ENCODE measurements around the gene HMGB1. TPM values are rescaled to one million over a fixed set of nuclear protein-coding genes. Genes with fewer than 3 reads are reported as not detected.

Gene HMGB1
- total and polyA plus RNA-seq, 2 of the 13 experiments (the other 11 are each of a cell fraction or from before 2014, with no cell fraction given): 115 to 584 TPM

DNA sequence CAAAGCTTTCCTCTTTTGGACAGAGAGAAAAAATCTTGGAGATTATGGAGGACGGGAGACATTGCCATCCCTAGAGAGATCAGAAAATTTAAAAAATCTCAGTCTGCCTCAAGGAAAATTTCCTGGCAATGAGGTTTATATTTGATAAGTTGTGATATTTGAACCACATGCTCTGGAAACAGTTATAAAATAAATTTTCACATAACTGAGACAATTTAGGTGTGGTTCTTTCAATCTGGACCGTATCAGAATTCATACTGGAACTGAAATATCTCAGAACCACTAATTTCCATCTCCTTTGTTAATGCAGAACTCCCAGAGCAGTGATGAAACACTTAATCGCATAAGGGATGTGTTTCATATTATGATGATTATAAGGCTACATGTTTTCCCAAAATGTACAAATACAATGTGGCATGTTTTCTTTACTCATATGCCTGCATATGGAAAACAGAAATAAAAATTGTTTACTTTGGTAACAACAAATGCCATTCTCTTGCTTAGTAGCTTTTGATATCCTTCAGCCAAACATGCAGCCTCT lies 29.8 kb downstream of the HMGB1 start (continued):
- TF ChIP-seq, protein P1, sequence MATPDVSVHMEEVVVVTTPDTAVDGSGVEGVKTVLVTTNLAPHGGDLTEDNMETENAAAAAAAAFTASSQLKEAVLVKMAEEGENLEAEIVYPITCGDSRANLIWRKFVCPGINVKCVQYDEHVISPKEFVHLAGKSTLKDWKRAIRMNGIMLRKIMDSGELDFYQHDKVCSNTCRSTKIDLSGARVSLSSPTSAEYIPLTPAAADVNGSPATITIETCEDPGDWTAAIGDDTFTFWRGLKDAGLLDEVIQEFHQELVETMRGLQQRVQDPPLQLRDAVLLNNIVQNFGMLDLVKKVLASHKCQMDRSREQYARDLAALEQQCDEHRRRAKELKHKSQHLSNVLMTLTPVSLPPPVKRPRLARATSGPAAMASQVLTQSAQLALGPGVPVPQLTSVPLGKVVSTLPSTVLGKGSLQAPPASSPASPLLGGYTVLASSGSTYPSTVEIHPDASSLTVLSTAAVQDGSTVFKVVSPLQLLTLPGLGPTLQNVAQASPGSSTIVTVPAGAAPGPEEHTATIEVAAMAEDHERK (CRISPR knock-in tag; IDR thresholded peaks at IDR 0.05; ENCODE audit: low read depth): no peak
- no peak for TF ChIP-seq JDP2 (CRISPR knock-in tag; IDR thresholded peaks at IDR 0.05; ENCODE audit: borderline replicate concordance)

DNA sequence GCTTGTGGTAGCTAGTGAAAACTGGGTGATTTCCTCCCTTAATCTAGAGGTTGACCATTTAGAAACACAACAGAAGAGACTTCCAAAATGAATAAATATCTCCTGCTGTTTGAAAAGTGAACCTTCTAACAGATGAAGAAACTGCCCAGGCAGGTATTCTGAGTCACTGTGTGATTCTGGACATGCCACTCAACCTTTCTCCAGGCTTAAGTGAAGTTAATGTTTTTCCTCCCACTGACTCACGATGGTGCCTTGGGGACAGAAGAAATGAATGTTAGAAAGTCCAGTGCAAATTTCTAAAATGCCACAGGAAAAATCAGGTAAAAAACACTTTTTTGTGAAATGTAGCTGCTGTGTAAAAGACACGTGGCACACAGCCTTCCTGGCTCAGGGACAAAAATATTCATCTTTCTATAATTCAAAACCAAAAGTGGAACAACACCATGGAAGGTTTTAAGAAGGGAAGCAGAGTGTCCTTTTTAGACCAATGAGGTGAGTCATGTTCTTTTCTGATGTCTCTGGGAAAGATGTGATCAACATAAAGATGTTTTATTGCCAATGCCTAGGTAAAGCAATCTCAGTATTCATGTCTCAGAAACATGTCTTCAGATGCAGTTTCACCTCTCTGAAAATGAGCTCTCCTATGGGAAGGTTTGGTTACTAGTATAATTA lies 34.3 kb downstream of the HMGB1 start:
- intact Hi-C loops (cut with micrococcal nuclease; ENCODE audit: unreplicated experiment): no loop called here
- H3K27me3 ChIP-seq (ENCODE audit: control insufficient read depth in 1 of 2, insufficient read depth in 2 of 2, low read length in 2 of 2): peaks cover 2 to 3% of the 10 kb centered on the region in 2 experiments; a peak in 2 of 5 replicates
- no TSS peak for BruUV-seq (replicated peaks)
- H4K20me1 ChIP-seq (ENCODE audit: insufficient read depth, low read length): no peaks in the 10 kb centered on the region
- FAIRE-seq (no peak), ATAC-seq (no peak), DNase-seq (ENCODE audit: low spot score) (no peak)
- H3K79me2 ChIP-seq (ENCODE audit: insufficient read depth, low read length): no peaks in the 10 kb centered on the region
- 5% methylated on average over 2 of the region's 2 CpGs for WGBS (ENCODE audit: low lambda C conversion rate)
- H3K36me3 ChIP-seq (replicated peaks in 1 of 2; ENCODE audit: control insufficient read depth in 1 of 2, insufficient read depth in 2 of 2, low read length in 2 of 2): no peaks in the 10 kb centered on the region
- H3K27ac ChIP-seq (ENCODE audit: extremely low read length, insufficient read depth, low read length): no peak overlapping the region
- CTCF ChIA-PET (ENCODE audit: low intra/inter-chr PET ratio, low total read pairs): no interaction called here
- POLR2A ChIA-PET: no interaction called here
- H3K4me3 ChIP-seq (replicated peaks in 1 of 3; ENCODE audit: insufficient read depth in 1 of 3, low read depth in 2 of 3, low read length in 3 of 3): no peak overlapping the region
- no peak overlapping the region for H2AFZ ChIP-seq (ENCODE audit: low read length)
- no peaks in the 10 kb centered on the region for H3K4me1 ChIP-seq (ENCODE audit: insufficient read depth, low read length)
- H3K9me3 ChIP-seq (ENCODE audit: low read length): no peaks in the 10 kb centered on the region
- TF ChIP-seq PAX8 (CRISPR knock-in tag; IDR thresholded peaks at IDR 0.05; ENCODE audit: borderline replicate concordance): no peak
- TF ChIP-seq JUNB (CRISPR knock-in tag; IDR thresholded peaks at IDR 0.05; ENCODE audit: borderline replicate concordance): no peak
- TF ChIP-seq, protein P2, sequence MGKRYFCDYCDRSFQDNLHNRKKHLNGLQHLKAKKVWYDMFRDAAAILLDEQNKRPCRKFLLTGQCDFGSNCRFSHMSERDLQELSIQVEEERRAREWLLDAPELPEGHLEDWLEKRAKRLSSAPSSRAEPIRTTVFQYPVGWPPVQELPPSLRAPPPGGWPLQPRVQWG (CRISPR knock-in tag; IDR thresholded peaks at IDR 0.05; ENCODE audit: borderline replicate concordance, low read depth): no peak
- TF ChIP-seq NFATC3 (CRISPR knock-in tag; IDR thresholded peaks at IDR 0.05): no peak
- no peak for TF ChIP-seq TCF12 (IDR thresholded peaks at IDR 0.05)
- TF ChIP-seq TCF12 (CRISPR knock-in tag; IDR thresholded peaks at IDR 0.05): no peak
- no peak for TF ChIP-seq PHF21A (CRISPR knock-in tag; IDR thresholded peaks at IDR 0.05)
- no peak for TF ChIP-seq MTA3 (CRISPR knock-in tag; IDR thresholded peaks at IDR 0.05)
- no peak for TF ChIP-seq REPIN1 (CRISPR knock-in tag; IDR thresholded peaks at IDR 0.05; ENCODE audit: borderline replicate concordance, low read depth)
- no peak for TF ChIP-seq ZNF253 (CRISPR knock-in tag; IDR thresholded peaks at IDR 0.05; ENCODE audit: borderline replicate concordance)
- no peak for TF ChIP-seq ZFP1 (CRISPR knock-in tag; IDR thresholded peaks at IDR 0.05)
- TF ChIP-seq, protein P3, sequence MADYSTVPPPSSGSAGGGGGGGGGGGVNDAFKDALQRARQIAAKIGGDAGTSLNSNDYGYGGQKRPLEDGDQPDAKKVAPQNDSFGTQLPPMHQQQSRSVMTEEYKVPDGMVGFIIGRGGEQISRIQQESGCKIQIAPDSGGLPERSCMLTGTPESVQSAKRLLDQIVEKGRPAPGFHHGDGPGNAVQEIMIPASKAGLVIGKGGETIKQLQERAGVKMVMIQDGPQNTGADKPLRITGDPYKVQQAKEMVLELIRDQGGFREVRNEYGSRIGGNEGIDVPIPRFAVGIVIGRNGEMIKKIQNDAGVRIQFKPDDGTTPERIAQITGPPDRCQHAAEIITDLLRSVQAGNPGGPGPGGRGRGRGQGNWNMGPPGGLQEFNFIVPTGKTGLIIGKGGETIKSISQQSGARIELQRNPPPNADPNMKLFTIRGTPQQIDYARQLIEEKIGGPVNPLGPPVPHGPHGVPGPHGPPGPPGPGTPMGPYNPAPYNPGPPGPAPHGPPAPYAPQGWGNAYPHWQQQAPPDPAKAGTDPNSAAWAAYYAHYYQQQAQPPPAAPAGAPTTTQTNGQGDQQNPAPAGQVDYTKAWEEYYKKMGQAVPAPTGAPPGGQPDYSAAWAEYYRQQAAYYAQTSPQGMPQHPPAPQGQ (CRISPR knock-in tag; IDR thresholded peaks at IDR 0.05; ENCODE audit: borderline replicate concordance): no peak
- TF ChIP-seq NFIC (IDR thresholded peaks at IDR 0.05; ENCODE audit: low read length): no peak
- TF ChIP-seq ZNF557 (CRISPR knock-in tag; IDR thresholded peaks at IDR 0.05): no peak
- TF ChIP-seq FOXP1 (IDR thresholded peaks at IDR 0.05): no peak
- no peak for TF ChIP-seq FOXP1 (CRISPR knock-in tag; IDR thresholded peaks at IDR 0.05)
- TF ChIP-seq CEBPB (IDR thresholded peaks at IDR 0.05; ENCODE audit: borderline replicate concordance, low read depth, low read length): no peak
- H3K4me2 ChIP-seq (ENCODE audit: low read depth, low read length): no peak overlapping the region
- in situ Hi-C loops (cut with HindIII; ENCODE audit: extremely low pct_ligation_motif_present, low pct_unique_long_range_greater_than_20kb): no loop called here
- H3K9ac ChIP-seq (ENCODE audit: insufficient read depth, low read depth, low read length): no peak overlapping the region

Measured in HepG2 (cell line).